ENCODE measurements around the gene TRIM66. TPM values are rescaled to one million over a fixed set of nuclear protein-coding genes. Genes with fewer than 3 reads are reported as not detected.

TRIM66 gene
- total RNA-seq, 1 donor from 2014 or later, result 10.5 TPM

DNA sequence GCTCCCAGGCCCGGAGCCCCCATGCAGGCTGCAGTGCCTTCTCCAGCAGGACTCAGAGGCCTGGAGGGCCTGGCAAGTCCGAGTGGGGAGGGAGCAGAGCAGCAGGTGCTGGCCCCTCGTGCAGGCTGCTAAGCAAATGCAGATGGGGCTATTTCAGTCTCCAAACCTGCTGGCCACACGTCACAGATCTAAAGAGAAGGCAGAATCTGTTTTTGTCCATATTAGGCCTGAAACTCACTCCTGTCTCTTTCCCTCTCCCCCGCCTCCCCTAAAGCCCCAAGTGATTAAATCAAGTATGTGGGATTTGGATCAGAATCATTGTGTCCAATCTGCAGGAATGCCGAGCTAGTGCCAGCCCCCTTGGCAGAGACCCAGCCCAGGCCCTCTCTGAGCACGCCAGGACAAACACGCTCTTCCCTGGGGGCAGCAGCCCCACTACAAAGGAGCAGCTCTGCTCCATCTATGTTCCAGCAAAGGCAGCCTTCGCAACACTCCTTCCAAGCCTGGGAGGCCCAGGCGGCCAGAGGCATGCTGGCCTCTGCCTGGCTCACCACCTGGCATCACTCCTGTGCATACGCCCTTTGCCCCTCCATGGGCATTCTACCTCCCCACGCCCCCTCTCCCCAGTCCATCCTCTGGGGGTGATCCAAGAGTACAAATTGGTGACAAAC lies 26.7 kb upstream of the TRIM66 start:
- TF ChIP-seq, protein P1, sequence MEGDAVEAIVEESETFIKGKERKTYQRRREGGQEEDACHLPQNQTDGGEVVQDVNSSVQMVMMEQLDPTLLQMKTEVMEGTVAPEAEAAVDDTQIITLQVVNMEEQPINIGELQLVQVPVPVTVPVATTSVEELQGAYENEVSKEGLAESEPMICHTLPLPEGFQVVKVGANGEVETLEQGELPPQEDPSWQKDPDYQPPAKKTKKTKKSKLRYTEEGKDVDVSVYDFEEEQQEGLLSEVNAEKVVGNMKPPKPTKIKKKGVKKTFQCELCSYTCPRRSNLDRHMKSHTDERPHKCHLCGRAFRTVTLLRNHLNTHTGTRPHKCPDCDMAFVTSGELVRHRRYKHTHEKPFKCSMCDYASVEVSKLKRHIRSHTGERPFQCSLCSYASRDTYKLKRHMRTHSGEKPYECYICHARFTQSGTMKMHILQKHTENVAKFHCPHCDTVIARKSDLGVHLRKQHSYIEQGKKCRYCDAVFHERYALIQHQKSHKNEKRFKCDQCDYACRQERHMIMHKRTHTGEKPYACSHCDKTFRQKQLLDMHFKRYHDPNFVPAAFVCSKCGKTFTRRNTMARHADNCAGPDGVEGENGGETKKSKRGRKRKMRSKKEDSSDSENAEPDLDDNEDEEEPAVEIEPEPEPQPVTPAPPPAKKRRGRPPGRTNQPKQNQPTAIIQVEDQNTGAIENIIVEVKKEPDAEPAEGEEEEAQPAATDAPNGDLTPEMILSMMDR (conservative IDR thresholded peaks at IDR 0.05; ENCODE audit: low read depth, low read length), result no peak
- no peak for DNase-seq (ENCODE audit: low read depth)
- H3K4me3 ChIP-seq (ENCODE audit: low read depth, low read length), result no peak overlapping the region

DNA sequence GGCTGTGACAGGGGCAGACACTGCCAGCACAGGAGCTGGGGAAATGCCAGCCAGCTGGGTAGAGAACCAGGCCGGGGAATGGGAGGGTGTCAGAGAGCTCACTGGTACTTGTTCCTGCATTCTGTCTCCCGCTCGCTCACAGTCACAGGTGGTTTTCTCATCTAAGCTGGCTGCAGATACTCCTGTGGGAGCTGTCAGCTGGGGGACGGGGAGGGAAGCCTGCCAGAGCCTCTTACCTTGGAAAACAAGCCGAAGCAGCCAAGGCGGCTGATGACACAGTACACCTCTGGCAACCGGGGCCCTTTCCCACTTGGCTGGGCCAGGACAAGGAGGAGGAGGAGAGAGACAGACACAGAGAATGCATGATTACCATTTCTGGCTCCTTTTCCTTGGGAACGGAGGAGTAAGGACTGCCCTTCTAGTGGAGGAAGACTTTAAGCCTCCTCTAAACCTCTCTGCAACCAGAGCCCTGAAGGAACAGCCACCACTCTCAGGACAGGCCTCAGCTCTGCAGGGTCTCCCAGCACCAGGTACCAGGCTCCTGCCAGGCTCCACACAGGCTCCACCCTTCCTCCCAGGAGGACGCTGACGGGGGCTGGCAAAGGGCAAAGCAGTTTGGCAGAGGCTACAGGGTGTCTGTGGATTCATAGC lies 25.2 kb upstream of the TRIM66 start:
- DNase-seq (ENCODE audit: low read depth), result no peak
- TF ChIP-seq, protein P1 (conservative IDR thresholded peaks at IDR 0.05; ENCODE audit: low read depth, low read length), result no peak
- H3K4me3 ChIP-seq (ENCODE audit: low read depth, low read length), result no peak overlapping the region

GRCh38 chr11:8706673-8707432 lies 24.4 kb upstream of the TRIM66 start:
- DNase-seq (ENCODE audit: low read depth), result no peak
- TF ChIP-seq, protein P1 (conservative IDR thresholded peaks at IDR 0.05; ENCODE audit: low read depth, low read length), result no peak
- H3K4me3 ChIP-seq (ENCODE audit: low read depth, low read length), result no peak overlapping the region

DNA sequence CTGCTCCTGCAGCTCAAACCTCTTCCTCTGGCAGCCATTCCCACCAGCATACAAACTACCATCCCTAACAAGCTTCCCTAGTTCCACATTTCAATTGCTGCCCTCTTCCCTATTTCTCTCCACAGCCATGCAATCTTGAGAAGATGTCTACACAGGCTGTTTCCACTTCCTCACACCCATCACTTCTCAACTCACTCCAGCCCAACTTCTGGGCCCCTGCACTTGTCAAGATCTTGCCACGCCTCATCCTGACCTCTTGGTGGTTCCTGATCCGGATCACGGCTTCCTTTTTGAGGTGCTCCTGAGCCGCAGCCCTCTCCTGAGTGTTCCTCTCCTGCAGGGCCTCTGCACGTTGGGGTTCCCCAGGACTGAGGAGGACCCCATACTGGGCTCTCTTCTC lies 22.7 kb upstream of the TRIM66 start:
- H3K4me3 ChIP-seq (ENCODE audit: low read depth, low read length), result no peak overlapping the region
- TF ChIP-seq, protein P1 (conservative IDR thresholded peaks at IDR 0.05; ENCODE audit: low read depth, low read length), result no peak
- DNase-seq (ENCODE audit: low read depth), result no peak

DNA sequence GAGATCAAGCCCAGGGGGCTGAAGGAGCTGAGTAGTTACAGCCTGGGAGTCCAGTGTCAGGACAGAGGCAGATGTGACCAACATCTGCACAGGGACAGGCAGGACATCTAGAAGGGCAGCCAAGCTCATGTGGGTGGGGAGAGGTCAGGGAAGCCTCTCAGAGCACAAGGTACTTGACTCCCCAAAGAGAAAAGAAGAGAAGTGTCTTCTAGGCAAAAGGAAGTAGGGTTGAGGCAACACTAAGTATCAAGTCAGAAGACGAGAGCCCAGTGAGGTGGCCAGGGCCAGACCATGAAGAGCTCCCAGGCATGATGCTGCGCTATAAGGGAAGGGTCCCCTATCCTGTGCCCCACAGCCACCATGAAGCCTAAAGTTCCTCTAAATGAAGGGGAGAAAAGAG lies 21.7 kb upstream of the TRIM66 start:
- no peak for DNase-seq (ENCODE audit: low read depth)
- TF ChIP-seq, protein P1 (conservative IDR thresholded peaks at IDR 0.05; ENCODE audit: low read depth, low read length), result no peak
- H3K4me3 ChIP-seq (ENCODE audit: low read depth, low read length), result no peak overlapping the region

DNA sequence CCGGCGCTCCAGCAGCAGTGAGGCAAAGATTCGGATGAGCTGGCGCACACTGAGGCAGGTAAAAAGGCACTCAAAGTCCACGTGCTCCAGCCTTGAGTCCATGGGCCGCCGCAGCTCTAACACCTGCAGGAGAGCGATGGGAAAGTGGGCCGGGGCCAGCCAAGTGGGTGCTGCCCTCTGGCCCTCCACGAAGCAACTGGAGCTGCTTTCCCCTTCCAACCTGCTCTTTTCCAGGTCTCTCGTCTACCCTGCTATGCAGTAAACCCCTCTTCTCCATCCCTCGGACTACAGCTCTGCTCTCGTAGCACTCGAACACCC lies 20.1 kb upstream of the TRIM66 start:
- TF ChIP-seq, protein P1 (conservative IDR thresholded peaks at IDR 0.05; ENCODE audit: low read depth, low read length), result no peak
- H3K4me3 ChIP-seq (ENCODE audit: low read depth, low read length), result no peak overlapping the region
- DNase-seq (ENCODE audit: low read depth), result no peak
